Left kidney (tissue), 8 donors: ENCODE results near the gene KLK8. TPM values are rescaled to one million over a fixed set of nuclear protein-coding genes. Genes with fewer than 3 reads are reported as not detected.

Source experiments
- DNase-seq: peaks from one replicate; pipeline ENCODE4 v3.0.0-alpha.2; 2013
- long read RNA-seq, 8 donors: transcript quantifications; one replicate each; lab custom pipeline, GENCODE V29; 2026
- polyA plus RNA-seq: library from polyadenylated mRNA; unstranded; fragments of 120-200 nt; gene quantifications from one replicate; pipeline ENCODE4 v1.2.1, GENCODE V29; 2013; ENCODE audit not compliant: insufficient read length

KLK8 gene, protein sequence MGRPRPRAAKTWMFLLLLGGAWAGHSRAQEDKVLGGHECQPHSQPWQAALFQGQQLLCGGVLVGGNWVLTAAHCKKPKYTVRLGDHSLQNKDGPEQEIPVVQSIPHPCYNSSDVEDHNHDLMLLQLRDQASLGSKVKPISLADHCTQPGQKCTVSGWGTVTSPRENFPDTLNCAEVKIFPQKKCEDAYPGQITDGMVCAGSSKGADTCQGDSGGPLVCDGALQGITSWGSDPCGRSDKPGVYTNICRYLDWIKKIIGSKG
- 3.9 TPM for polyA plus RNA-seq
- long read RNA-seq, donor 1, partial matches to known transcripts, result 0 of 1 reads
- long read RNA-seq, donor 1, other reads (novel, unspliced or antisense), result 0 of 1 reads
- long read RNA-seq, donor 2, partial matches to known transcripts, result 0 of 4 reads
- long read RNA-seq, donor 2, other reads (novel, unspliced or antisense), result 0 of 4 reads
- long read RNA-seq, donor 3, partial matches to known transcripts, result 0 of 3 reads
- long read RNA-seq, donor 3, other reads (novel, unspliced or antisense), result 0 of 3 reads
- long read RNA-seq, donor 4, partial matches to known transcripts, result 0 of 1 reads
- long read RNA-seq, donor 4, other reads (novel, unspliced or antisense), result 0 of 1 reads
- long read RNA-seq, donor 5, partial matches to known transcripts, result 0 of 5 reads
- long read RNA-seq, donor 5, other reads (novel, unspliced or antisense), result 0 of 5 reads
- long read RNA-seq, donor 6, partial matches to known transcripts, result 0 of 2 reads
- long read RNA-seq, donor 6, other reads (novel, unspliced or antisense), result 0 of 2 reads
- long read RNA-seq, donor 7, partial matches to known transcripts, result 0 of 2 reads
- long read RNA-seq, donor 7, other reads (novel, unspliced or antisense), result 0 of 2 reads
- long read RNA-seq, donor 8, partial matches to known transcripts, result 0 of 1 reads
- long read RNA-seq, donor 8, other reads (novel, unspliced or antisense), result 0 of 1 reads

DNA sequence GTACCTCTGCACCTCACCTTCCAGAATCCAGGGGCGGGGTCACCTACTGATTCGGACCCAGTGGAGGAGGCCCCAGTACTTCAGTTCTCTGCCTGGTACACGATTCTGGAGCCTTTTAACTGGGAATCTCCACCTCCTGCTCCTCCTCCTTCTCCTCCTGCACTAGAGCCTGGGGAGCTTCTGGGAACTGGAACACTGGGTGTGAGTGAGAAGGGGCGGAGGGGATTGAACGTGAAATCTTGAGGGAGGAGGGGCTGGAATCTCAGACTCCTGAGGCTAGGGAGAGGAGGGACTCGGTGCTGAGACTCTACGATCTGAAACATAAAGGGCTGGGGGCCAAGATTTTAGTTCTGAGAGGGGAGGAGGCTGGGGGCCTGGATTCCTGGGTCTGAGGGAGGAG lies at the start of gene KLK8:
Gene KLK8, minus strand, starts transcription at position 90 of the 400 bp plus-strand sequence. CDS start 437 bp downstream, outside the sequence.
- peak; percentile 44 for DNase-seq

DNA sequence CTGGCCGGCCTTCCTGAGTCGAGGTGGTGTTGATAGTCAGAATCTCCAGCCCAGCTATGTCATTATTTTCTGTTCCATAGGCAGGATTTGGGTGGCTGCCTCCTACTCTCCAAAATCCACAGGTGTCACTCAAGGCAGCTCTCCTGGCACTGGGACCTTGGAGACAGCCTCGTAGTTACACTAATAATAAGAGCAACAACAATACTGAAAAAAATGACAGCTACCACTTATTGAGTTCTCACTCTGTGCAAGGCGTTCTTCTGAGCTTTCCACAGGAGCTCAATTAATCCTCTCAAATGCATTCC lies 45.6 kb upstream of the KLK8 start:
- DNase-seq, result no peak

DNA sequence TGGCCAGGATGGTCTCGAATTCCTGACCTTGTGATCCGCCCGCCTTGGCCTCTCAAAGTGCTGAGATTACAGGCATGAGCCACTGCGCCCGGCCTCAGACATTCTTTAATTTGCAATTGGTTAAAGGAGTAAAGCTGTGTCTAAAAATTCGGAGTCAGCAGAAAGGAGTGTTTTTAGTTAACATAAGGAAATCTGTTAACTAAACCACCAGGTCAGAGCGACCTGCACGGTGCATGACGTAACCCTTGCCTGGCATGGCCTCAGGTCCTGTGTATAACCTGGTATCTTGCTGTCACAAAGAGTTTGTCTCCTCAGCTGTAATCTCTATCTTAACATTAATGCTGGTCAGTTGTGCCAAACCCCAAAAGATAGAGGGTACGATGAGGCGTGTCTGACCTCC lies 42.9 kb upstream of the KLK8 start:
- no peak for DNase-seq

DNA sequence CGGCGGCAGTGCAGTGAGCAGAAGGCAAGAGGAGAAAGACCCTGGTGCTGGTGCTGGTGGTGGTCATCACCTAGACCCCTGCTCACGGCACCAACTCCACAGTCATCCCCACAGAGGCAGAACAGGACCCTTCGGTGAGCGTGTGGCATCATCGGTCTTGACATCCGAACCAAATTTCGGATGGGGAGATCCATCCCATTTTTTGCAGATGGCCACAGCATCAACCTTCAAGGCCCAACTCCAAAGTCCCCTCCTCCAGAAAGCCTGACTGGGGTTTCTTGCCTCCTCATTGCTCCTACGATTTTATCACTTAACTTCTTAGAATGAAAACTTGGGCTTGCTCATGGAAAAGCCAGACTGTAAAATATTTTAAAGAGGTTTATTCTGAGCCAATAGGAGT lies 42.1 kb upstream of the KLK8 start:
- no peak for DNase-seq

DNA sequence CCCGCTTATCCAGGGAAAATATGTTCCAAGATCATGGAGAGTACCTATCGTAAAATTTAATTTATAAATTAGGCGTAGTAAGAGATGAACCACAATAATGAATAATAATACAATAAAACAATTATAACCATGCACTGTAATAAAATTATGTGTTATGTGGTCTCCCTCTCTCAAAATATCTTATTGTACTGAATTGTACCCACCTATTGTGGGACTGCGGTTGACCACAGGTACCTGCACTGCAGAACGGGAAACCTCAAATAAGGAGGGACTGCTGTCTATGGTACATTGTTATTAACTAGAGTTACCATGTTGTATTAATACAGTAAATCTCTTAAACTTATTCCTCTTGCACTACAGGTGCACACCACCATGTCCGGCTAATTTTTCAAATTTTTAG lies 38.7 kb upstream of the KLK8 start:
- no peak for DNase-seq

DNA sequence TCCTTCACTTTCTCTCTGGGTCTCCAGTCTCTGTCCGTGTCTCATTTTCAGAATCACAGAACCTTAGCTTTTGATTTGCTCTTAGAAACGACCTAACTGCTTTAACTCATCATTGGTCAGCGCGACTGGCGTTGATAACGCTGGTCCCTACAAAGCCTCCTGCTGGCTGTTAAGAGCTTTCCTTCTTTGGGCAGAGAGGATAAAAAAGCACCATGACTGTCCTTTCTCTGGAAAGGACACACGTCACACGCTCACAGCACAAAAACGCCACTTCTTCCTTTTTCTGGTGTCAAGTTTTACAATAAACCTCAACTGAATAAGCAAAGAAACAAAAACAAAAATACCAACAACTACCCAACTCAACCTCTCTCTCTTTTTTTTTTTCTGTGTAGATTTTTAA lies 35.1 kb upstream of the KLK8 start:
- no peak for DNase-seq

DNA sequence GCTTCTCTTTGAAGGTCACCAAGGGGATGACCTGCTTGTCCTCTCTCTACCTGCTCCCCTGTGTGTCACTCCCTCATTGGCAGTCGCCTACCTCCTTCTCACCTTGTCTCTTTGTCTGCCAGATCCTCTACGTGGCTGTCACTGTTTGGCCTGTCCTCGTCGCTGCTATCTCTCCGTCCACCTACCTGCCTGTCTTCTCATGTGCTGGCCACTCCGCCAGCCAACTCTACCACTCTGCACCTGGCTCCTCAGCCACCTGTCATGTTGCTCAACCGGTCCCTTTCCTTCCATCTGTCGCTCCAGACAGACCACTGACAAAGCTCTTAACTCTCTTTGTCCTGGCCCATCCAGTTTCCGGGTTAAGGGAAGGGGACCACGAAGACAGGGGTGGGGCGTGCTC lies 33.3 kb upstream of the KLK8 start, which contains the start of gene KLK12:
Gene KLK12, minus strand, starts transcription at position 299 of the 400 bp plus-strand sequence. CDS start 381 bp downstream, outside the sequence.
- DNase-seq, result no peak

DNA sequence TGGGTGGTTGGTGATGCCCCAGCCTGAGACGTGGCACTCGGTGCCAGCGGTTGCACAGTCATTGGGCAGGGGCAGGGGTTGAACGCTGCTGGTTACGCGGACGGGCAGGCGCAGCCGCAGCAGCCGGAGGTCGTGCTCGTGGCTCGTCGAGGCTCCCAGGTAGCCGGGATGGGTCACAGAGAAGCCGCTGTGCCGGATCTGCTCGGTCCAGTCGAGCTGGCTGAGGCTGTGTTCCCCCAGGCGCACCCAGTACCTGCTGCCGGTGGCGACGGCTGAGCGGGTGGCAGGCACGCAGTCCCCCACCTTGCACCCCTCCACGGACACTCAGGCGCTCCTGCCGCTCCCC lies 30.4 kb upstream of the KLK8 start:
- no peak for DNase-seq

DNA sequence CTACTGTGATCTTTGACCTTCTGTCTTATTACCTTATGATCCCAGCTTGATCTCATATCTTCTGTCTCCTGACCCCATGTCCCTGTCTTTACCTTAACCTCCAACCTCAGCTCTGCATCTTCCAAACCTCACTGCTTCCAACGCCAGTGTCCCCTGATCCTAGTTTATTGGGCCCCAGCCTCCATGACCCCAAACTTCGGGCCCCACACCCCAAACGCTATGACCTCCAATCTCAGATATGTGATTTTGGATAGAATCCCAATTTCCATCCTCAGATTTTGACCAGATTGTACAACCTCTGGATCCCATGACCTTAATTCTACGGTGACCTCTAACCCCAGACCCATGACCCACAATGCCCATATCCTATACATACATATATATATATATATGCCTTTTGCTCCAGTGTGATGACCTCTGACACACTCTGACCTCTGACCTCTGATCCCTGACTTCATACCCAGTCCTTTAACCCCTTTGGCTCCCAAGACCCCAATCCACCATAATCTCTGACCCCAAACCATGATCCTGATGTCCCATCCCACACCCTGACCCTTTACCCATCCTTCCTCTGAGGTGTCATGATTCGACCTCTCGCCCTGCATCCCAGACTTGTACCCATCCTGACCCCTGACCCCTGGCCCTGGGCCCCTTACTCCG lies 29.9 kb upstream of the KLK8 start:
- no peak for DNase-seq

DNA sequence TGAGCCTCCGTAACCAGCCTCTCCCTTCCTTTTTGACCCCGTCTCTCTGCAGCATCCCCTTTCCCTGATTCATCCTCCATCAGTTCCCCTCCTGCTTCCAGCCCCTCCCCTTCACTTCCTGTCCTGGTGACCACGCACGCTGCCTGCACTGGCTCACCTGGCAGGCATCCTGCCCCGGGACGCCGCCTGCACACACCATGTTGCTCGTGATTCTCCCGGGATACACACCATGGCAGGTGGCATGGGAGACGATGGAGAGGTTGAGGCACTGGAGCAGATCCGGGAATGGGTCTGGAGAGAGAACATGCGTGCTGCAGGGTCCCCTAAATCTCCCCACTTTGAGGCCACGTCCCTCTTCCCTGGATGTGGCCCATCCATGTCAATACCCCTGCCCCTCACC lies 29.2 kb upstream of the KLK8 start:
- no peak for DNase-seq

DNA sequence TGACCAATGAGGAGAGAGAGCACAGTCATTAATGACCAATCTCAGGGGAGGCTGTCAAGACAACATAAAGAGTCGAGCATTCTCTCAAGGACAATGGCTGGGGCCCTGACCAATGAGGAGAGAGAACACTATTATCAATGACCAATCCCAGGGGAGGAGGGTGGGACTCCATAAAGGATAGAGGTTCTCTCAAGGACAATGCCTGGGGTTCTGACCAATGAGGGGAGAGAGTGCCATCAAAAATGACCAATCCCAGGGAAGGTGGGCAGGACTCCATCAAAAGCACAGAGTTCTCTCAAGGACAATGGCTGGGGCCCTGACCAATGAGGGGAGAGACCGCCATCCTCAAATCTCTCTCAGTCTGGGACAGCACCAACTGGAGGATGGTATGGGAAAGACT lies 28.3 kb upstream of the KLK8 start:
- DNase-seq, result no peak

DNA sequence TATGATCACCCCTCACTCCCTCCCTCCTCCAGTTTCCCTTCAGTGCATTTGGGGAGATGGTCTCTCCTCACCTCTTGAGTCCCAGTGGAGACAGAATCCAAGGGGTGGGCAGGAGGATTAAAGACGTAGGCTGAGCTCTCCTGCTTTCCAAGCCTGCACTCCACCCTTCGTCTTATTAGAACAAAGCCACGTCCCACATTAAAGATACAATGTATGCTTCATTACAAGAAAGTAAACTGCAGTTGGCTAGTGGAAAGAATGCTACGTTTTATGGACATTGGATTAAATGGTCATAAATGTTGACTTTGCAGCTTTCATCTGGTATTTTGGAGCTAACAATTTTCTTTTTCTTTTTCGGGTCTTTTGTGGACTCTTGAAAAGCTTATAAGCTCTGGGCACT lies 26.5 kb upstream of the KLK8 start:
- DNase-seq, result no peak

DNA sequence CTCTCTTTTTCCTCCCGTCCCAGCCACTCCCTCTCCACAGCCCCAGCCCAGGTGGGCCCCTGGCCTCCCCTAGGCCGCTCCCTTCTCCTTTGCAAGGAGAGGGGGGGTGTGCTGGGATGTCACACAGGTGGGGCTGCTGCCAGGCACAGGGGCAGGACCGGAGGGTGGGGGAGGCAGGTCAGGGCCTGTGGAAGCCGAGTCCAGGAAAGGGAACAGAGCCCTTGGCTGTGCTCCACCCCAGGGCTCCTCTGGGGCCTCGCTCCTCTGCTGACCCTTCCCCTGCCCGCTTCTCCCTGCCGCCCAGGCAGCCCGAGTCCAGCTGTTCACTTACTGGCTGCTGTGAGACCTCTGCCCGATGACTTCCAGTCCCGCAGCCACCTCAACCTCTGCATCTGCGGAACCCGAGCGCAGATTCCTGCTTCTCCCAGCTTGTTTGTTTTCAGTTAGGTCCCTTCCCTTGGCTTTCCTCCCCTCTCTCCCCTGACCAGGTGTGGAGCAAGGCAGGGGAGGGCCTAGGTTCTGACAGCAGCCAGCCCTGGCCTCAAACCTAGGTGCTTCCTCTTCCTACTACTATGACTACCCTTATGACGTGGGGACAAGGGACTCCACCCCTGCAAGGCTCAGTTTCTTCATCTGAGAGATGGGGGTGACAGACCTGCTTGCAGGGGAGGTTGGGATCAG lies 25.9 kb upstream of the KLK8 start:
- no peak for DNase-seq

DNA sequence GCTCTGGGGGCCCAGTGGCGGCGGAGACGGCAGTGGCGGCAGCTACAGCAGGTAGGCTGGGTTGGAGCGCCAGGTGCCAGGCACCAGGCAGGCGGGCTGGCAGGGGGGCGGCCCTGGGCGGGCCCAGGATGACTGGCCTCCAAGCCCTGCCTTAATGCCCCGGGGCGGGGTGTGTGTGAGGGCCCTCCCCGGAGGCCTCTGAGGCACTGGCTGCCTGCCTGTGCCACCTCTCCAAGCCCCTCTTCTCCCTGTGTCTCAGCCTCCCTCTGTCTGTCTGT lies 25.1 kb upstream of the KLK8 start, which contains the start of gene KLK11:
Gene KLK11, minus strand, starts transcription at position 63 of the 278 bp plus-strand sequence. CDS start 985 bp downstream, outside the sequence.
- no peak for DNase-seq

DNA sequence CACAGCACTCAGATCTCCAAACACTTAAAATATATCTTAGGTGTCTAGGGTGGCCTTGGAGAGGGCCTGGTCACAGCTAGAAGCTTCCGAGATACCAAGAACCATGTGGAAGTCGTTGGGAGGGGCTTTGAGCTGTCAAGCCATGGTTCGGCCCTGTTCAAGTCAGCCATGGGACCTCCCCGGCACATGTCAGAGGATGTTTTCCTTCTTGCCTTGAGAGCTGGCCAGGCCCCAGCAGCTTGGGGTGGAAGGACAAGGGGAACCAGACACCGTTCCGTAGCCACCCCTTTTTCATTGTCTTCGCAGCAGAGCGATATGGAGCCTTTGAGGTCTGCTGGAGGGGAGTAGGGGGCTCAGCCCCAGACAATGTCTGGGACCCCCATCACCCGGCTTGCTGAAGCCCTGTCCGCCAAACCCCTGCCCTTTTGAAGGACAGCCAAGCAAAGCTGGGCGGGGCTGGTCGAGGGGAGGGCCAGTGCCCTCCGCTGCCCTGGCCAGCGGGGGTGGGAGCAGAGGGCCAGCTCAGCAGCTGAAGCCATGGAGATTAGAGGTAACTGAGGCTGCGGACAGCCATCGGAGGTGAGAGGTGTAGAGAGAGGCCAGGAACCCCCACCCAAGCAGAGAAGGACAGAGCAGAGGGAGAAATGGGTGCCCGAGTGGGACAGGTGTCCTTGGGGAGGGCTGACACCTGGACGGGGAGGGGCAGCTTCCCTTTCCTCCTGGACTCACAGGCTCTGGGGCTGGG lies 24.6 kb upstream of the KLK8 start:
- no peak for DNase-seq

DNA sequence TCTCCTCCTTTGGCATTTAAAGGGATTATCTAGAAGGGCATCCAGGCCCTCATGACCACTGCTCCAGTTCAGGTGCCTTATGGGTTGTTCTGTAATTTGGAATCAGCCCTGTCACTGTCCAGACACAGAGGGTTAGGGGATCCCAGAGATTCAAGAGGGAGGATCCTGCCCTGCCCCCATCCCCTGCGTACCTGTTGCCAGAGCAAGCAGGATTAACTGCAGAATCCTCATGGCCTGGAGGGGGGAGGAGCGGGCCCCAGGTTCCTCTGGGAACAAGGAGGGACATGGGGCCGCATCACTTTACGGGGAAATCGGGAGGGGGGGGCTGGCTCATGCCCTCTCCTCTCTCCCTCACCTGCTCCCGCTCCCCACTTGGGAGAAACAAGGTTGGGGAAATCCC lies 24.0 kb upstream of the KLK8 start:
- DNase-seq, result no peak

DNA sequence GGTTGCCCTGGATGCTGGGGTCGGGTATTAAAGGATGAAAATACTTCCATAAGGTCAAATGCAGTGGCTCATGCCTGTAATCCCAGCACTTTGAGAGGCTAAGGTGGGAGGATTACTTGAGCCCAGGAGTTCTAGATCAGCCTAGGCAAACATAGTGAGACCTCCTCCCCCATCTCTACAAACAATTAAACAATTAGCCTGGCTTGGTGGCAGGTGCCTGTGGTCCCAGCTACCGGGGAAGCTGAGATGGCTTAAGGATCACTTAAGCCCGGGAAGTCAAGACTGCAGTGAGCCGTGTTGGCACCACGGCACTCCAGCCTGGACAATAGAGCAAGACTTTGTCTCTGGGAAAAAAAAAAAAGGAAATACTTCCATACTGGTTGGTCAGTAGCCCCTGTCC lies 23.5 kb upstream of the KLK8 start:
- no peak for DNase-seq

DNA sequence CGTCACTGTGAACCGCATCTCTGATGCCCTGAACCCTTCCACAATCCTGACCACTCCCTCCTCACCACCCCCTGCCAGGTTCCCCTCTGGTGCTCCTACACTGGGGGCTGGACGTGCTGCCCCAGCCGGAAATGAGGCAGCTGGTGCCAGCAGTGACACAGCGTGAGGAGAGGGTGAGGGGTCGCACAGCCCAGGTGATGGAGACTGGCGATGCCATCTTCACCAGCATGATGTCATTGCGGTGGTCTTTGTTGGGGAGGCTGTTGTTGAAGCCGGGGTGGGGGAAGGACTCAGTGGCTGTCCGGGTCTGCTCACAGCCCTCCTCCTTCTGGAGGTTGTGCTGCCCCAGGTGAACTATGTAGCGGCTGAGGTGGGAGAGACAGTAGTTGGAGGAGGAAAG lies 22.5 kb upstream of the KLK8 start:
- no peak for DNase-seq

DNA sequence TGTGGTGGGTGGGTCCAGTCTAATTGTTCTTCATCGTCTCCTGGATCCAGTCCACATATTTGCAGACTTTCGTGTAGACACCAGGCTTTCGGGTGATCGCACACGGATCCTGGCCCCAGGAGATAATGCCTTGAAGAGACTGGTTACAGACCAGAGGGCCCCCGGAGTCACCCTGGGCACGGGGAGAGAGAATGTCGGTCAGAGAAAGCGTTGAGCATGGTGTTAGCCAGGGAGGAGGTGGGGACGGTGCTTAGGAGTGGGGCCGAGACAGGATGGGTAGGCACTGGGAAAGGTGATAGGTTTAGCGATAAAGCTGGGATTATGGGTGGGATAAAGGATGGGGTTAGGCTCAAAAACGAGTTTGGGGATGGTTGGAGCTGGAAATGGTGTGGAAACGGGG lies 21.1 kb upstream of the KLK8 start:
- DNase-seq, result no peak

DNA sequence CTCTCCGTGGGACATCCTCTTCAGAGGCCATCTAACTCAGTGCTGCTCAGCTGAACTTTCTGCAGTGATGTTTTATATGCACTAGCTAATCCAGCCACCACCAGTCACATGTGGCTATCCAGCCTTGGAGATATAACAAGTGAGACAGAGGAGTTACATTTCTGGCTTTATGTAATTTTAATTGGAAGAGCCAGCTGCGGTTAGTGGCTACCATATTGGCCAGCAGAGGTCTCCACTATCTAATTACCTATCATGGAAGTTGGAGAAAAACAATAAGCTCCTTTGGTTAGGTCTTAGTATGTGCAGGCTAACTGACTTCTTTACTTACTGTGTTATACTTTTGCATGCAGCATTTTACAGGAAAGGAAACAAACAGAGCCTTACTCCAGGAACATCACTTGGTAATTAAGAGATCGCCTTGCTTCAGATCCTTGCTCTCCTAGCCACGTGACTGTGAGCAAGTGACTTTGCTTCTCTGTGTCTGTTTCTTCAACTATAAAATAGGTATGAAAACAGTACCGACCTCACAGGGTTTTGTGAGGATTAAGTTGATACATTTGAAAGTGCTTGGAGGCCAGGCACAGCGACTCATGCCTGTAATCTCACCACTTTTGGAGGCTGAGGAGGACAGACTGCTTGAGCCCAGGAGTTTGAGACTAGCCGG lies 19.7 kb upstream of the KLK8 start:
- DNase-seq, result peak; percentile 59

DNA sequence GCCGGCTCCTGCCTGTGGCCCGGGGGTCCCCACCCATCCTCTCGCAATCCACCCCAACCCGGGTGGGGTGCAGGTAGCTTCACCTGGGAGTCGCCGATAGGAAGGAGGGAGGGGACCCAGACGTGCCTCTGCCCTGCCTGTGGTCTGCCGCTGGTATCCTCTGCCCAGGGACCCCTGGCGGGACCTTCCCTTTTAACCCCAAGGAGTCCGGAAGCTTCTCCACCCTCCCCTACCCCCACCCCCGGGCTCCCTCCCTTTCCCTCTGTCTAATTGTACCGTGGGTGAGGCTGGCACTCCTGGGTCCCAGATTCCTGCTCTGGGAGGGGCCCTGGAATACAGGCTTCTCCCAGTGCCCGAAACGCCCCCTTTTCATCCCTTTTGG lies 18.1 kb upstream of the KLK8 start, which contains the start of gene KLK10:
Gene KLK10, minus strand, starts transcription at position 166 of the 382 bp plus-strand sequence. CDS start 579 bp downstream, outside the sequence.
- DNase-seq, result no peak
